A549 (cell line): ENCODE measurements around the gene PYGL.

Experiments
- BHLHE40 ChIP-seq: IDR thresholded peaks from 2 replicates; pipeline ENCODE4 v1.6.1; 2012; ENCODE audit warnings: low read depth, low read length, inconsistent platforms
- HDAC2 ChIP-seq: fragments of 200-600 bp; sonication (generic); IDR thresholded peaks from 2 replicates; pipeline ENCODE4 v1.6.1; 2016
- JUN ChIP-seq, 2 experiments: fragments of >200 bp; sonication (Bioruptor Twin); formaldehyde crosslinking; IDR thresholded peaks; 2 replicates in 1 of 2; 3 replicates in 1 of 2; pipeline ENCODE4 v1.6.1; 2016 to 2017
- KDM5A ChIP-seq: fragments of 200-600 bp; sonication (generic); IDR thresholded peaks from 2 replicates; pipeline ENCODE4 v1.6.1; 2016; ENCODE audit warnings: antibody characterized with exemption, mild to moderate bottlenecking
- MAZ ChIP-seq: fragments of 150-350 bp; IDR thresholded peaks from 2 replicates; pipeline ENCODE4 v1.6.1; 2014; ENCODE audit warnings: antibody characterized with exemption, low read depth, low read length, borderline replicate concordance
- NFE2L2 ChIP-seq: fragments of 150-350 bp; conservative IDR thresholded peaks from 2 replicates; pipeline ENCODE4 v1.6.1; 2014; ENCODE audit warnings: low read length
- POLR2A ChIP-seq: IDR thresholded peaks from 2 replicates; pipeline ENCODE4 v1.6.1; 2012; ENCODE audit warnings: mild to moderate bottlenecking, low read length
- SREBF2 ChIP-seq: fragments of 450-650 bp; IDR thresholded peaks from 2 replicates; pipeline ENCODE4 v1.6.1; 2014; ENCODE audit warnings: mild to moderate bottlenecking, moderate library complexity
- TF ChIP-seq, protein P1 (sequence below): fragments of >200 bp; sonication (Bioruptor Twin); formaldehyde crosslinking; IDR thresholded peaks from 3 replicates; pipeline ENCODE4 v1.5.1; 2016

DNA sequence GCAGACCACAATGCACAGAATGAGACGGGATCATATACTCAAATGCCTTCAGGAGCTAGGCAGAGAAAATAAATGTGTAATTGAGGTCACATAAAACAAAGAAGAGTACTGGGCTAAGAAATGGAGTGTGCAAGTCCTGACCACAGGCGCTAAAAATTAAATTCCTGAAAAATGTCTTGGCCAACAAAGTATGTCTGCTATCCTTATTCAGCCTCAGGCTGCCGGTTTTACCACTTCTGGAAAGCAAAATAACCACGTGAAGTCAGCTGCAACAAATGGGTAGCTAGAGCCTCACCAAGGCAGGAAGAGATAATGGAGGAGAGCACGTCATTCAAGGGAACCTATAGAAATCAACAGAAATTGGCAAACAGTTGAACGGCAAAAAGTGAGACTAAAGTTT is 3.1 kb downstream of the PYGL start:
- TF ChIP-seq NFE2L2 = no peak
- no peak for TF ChIP-seq MAZ
- no peak for TF ChIP-seq SREBF2
- no peak for TF ChIP-seq JUN (IDR thresholded peaks at IDR 0.05)
- no peak for TF ChIP-seq POLR2A
- no peak for TF ChIP-seq BHLHE40
- TF ChIP-seq, protein P1, sequence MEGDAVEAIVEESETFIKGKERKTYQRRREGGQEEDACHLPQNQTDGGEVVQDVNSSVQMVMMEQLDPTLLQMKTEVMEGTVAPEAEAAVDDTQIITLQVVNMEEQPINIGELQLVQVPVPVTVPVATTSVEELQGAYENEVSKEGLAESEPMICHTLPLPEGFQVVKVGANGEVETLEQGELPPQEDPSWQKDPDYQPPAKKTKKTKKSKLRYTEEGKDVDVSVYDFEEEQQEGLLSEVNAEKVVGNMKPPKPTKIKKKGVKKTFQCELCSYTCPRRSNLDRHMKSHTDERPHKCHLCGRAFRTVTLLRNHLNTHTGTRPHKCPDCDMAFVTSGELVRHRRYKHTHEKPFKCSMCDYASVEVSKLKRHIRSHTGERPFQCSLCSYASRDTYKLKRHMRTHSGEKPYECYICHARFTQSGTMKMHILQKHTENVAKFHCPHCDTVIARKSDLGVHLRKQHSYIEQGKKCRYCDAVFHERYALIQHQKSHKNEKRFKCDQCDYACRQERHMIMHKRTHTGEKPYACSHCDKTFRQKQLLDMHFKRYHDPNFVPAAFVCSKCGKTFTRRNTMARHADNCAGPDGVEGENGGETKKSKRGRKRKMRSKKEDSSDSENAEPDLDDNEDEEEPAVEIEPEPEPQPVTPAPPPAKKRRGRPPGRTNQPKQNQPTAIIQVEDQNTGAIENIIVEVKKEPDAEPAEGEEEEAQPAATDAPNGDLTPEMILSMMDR = no peak
- TF ChIP-seq HDAC2 = no peak
- no peak for TF ChIP-seq KDM5A
